Hematopoietic multipotent progenitor cell treated with erythropoietin and hydrocortisone succinate and interleukin-3 and kit ligand, for 4 days (in vitro differentiated cells): ENCODE measurements around the gene ZDHHC12.

ENCODE experiments used
- DNase-seq: peaks from one replicate; pipeline ENCODE4 v3.0.0-alpha.2; 2015

The ZDHHC12 gene, protein sequence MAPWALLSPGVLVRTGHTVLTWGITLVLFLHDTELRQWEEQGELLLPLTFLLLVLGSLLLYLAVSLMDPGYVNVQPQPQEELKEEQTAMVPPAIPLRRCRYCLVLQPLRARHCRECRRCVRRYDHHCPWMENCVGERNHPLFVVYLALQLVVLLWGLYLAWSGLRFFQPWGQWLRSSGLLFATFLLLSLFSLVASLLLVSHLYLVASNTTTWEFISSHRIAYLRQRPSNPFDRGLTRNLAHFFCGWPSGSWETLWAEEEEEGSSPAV

DNA sequence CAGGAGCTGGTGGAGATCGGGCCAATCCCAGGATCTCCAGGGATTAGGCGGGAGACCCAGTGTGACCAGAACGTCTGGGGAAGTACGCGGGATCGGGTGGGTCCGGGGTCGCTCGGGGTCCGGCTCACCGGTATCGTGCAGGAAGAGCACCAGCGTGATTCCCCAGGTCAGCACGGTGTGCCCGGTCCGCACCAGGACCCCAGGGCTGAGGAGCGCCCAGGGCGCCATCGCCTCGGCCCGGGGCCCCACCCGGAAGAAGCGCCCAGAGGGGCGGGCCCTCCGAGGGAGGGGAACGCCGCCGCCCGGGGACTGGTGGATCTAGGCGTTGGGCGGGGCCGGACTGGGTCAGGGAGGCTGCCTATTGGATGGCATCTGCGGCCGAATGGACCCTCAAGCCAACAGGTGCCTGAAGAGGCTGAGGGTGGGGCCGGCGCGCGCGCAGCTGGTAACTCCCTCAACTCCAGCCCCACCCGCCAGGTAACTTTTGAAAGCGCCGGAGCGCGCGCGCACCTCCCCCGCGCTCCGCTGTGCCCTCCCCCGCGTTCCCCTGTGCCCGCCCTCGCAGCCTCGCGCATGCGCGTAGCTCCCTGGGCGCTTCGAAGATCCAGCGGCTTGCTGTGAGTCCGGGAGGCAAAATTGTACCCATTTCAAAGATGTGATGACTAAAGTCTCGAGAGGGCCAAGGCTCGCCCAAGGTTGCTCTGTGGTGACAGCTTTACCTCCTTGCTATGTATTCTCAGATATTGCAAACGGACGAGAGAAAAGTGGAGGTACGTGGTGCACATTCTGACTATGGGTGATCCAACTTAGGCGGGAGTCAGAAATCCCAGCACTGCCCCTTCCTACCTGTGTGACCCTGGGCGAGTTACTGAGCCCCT is at the start of gene ZDHHC12:
Gene ZDHHC12, minus strand, starts transcription at position 262 of the 878 bp plus-strand sequence. Its CDS starts 34 bp downstream, at position 228.
- DNase-seq = peak; percentile 100

DNA sequence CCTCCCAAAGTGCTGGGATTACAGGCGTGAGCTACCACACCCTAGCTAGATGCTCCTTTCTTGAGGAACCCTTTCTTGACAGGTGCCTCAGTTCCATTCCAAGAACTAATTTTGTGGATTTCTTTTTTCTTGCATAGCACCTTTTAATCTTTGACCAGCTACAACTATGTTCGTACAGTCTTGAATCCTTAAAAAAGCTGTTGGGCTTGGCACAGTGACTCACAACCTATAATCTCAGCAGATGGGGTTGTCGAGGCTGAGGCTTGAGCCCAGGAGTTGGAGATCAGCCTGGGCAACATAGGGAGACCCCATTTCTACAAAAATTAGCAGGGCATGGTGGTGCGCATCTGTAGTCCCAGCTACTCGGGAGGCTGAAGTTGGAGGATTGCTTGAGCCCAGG is 49.1 kb upstream of the ZDHHC12 start:
- DNase-seq = no peak

DNA sequence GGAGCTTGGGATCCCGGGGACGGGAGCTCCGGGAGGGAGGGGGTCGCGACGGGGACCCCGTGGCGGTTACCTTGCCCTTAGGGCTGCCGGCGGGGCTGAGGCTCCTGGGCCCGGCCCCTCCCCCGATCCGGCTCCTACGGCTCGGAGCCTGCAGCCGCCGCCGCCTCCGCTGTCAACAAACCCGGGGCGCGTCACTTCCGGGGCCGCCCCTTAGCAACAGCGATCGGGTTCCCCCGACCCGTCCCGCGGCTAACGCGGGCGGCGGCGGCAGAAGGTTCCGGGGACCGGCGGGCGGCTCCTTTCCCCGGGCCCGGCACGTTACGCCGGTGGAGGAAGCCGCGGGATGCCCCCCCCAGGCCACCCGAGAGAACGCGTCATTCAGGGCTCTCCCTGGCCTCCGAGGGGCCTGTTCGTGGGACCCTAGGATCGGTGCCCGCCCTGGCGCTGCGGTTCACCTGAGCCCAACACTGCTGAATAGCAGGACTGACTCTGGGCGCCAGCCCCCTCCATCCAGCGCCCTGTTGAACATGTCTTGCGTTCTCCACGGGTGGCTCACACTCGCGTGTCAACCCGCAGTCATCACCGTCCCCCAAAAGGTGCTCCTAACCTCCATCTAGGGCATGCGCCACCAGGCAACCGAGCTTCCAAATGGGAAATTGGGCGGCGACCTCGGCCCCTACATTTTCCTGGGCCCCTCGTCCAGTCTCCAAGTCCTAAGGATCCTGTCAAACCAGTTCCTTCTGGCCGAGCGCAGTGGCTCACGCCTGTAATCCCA is 48.0 kb upstream of the ZDHHC12 start, which contains the start of gene ZER1:
Gene ZER1, minus strand, starts transcription at position 183 of the 775 bp plus-strand sequence. CDS start 16,362 bp downstream, outside the sequence.
- peak; percentile 96 for DNase-seq

DNA sequence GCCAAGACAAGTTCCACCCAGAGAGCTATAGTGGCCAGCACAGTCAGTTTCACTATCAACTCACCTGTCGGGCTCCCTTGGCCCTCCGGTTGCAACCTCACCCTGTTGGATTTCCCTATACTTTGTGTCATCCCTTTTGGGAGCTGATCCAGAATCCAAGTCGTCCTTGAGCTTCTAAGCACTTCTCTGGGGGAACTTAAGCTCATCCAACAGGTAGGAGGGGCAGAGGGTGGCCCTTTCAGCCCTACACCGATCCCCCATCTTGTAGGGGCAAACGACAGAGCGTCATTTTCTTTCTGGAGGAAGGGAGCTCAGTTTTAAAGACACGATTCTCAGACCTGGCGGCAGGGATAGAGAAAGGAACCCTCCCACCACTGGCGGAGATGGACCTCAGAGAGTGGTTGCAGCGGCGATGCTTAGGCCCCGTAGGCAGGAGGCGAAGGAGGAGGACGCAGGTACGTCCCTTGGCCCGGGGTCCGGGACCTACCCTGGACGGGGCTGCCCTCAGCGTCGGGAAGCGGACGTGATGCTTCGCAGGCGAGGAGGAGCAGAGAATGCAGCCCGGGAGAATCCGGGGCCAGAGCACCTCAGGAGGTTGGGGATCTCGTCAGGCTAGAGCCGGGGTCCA is 47.3 kb upstream of the ZDHHC12 start:
- DNase-seq = peak; percentile 25

DNA sequence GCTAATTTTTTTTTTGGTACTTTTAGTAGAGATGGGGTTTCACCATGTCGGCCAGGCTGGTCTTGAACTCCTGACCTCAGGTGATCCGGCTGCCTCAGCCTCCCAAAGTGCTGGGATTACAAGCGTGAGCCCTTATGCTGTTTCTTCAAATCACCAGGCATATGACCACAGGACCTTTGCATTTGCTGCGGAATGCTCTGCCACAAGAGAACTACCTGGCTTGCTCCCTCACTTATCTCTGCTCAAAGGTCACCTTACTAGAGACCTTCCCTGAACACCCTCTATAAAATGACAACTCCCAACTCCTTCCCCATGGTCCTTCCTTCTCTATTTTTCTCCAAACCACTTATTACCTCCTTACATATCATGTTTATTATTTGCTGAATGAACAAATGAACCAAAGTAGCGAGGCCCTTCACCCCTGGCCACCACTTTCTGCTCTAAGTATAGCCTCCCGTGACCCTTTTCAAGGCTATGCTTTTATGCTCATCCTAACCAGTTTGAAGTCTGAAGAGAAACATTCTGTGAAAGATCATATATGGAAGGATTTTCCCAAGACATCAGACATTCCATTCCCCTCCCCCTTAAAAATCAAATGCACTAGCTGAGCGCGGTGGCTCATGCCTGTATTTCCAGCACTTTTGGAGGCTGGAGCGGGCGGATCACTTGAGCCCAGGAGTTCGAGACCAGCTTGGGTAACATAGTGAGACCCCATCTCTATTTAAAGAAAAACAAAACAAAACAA is 46.5 kb upstream of the ZDHHC12 start:
- no peak for DNase-seq

DNA sequence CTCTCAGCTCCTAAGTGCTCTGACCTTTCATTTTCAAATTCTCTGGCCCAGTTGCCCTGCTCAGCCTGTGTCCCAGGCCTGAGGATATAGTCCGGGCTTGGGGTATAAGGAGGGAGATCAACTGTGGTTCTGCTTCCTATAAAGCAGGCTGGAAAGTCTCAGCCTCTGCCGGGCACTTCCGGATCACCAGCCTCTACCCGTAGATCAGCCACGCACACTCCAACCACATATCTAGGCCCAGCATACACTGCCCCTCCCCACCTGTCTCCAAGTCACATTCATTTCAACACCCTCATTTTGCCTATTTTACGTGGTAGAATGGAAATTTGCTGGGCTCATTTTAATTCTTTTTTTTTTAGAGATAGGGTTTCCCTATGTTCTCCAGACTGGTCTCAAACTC is 44.7 kb upstream of the ZDHHC12 start:
- peak; percentile 41 for DNase-seq

DNA sequence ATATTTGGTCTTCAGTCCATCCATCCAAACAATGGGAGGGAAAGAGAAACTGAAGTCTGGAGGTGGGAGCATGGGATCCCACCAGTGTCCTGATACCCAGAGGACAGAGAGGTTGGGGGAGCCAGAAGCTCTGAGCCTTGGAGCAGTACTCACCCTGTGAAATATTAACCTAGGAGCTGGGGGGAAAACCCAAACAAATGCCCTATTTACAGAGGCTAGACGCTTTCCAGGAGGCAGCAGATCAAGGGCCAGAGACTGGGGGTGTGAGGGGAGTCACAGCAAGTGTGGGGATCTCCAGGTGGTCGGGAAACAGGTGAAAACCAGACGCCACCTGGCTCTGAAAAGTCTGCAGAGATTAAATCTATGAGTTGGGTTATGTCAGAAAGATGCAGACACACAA is 41.6 kb upstream of the ZDHHC12 start:
- no peak for DNase-seq

DNA sequence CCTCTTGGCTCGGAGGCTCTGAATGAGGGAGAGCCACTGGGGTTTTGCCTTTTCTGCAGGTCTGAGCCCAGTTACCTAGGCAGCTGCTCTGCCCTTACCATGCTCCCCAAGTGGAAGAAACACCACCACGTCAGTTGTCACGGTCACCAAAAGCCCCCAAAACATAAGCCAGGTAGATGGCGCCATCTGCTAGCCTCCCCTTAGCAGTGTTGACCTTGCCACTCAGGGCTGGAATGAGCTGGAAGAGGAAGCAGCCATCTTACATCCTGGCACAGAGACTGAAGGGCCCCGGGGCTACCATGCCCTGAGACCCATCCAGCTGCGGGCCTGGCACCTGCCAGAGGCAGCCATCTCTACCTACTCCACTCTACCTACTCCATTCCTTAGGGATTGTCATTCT is 40.4 kb upstream of the ZDHHC12 start:
- peak; percentile 57 for DNase-seq

DNA sequence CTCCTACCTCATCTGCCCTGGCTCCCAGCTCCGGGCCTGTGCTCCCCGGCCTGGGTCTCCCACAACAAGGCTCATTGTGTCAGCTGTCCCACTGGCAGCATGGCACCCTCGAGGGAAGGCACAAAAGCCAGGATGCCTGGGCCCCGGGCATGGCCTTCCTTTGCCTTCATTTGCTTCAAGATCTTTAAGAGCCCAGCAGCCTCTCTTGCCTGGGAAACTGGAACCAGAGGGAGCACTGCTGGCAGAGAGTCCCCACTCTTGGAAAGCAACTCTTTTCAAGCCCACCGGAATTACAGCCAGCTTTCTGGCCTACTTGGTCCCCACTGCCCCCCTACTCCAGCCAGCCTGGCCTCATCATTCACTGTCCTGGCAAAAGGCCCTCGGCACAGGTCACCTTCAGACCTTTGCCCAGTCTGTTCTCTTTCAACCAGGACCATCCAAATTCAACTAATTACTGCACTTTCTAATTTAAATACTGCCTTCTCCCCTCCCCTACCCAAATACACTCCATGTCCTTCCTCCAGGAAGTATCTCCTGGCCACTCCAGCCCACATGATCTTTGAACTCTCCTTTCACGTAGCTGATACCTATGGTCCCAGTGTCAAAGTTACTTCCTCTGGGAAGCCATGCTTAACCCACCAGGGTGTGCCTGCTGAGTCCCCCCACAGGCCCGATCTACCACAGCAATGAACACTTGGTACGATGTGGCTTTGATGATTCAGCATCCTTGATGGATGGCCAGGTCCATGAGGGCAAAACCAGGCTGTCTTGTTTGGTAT is 38.9 kb upstream of the ZDHHC12 start:
- peak; percentile 40 for DNase-seq

DNA sequence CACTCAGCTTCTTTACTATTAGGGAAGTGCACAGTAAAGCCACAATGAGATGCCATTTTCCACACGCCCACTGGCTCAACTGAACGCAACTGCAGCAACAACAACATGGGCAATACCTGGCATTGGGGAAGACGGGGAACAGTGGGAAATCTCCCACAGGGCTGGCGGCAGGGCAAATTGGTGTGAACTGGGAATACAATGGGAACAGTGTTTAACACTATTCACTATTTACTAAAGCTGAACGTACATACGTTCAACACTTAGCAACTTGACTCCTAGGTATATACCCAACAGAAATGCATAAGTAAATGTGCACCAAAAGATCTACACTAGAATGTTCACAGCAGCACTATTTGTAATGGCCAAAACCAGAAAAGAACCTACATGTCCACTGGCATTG is 33.7 kb upstream of the ZDHHC12 start:
- peak; percentile 29 for DNase-seq

DNA sequence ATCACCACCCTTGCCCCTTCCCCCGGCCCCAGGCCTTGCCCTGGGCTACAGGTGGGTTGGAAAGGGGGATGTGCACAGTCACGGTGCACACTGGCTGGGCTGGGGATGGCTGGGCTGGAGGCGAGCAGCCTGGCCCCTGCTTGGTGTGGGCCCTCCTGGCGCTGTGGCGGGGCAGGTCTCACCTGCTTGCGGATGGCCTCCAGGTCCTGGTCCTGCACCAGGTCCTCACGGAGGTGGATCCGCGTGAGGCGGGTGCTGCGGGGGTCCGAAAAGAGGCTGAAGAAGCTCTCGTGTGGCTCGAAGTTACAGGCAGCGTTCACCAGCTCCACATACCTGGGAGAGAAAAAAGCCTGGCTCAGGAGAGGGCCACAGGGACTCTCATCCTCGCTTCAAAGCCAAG is 29.7 kb upstream of the ZDHHC12 start:
- DNase-seq = no peak

DNA sequence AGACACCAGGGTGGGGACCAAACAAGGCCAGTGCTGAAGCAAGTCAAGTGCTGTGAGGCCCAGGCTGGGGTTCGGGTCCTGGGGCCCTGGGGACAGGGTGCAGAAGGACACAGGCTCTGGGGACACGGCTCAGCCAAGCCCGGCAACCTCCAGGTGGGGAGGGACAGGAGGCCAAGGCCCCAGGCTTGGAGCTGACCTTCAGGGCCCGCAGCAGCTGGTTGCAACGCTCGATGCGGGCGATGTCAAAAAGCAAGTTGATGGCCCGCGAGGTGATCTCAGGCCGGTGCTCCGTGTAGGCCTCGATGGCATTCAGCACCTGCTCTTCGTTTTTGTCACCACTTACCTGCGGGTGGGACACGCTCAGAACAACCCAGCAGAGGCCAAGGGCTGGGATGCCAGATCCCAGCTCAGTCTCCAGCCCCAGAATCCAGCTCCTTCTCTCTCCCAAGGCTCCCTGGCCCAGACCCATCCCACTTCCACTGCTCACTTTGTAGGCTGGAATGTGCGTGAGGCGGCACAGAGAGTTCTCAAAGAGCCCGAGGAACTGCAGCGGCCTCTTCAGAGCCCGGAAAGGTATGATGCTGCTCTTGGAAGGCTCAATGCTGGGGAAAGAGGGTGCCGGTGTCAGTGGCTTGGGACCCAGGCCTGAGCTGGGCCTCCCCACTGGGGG is 27.1 kb upstream of the ZDHHC12 start:
- no peak for DNase-seq

DNA sequence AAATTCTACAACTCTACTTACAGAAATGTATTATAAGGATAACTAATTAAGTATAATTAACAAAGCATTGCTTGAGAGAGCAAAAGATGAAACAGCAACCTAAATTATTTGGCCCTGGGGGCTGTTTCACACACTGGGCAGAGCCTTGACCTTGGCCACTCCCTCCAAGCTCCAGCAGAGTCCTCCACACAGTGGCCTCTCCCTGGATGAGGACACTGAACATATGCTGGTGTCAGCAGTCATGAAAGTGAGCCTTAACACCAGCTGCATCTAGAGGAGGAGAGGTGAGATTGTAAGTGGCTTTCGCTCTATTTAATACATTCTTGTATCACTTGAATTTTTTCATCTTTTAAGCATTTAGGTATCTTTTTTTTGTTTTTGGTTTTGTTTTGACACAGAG is 23.3 kb upstream of the ZDHHC12 start:
- no peak for DNase-seq

DNA sequence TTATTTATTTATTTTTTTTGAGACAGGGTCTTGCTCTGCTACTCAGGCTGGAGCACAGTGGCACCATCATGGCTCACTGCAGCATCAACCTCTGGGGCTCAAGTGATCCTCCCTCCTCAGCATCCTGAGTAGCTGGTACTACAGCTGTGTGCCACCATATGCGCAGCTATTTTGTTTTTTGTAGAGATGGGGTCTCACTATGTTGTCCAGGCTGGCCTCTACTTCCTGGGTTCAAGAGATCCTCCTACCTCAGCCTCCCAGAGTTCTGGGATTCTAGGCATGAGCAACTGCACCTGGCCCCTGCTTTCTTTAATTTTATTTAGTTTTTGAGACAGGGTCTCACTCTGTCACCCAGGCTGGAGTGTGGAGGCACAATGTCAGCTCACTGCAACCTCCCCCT is 19.5 kb upstream of the ZDHHC12 start:
- DNase-seq = no peak

DNA sequence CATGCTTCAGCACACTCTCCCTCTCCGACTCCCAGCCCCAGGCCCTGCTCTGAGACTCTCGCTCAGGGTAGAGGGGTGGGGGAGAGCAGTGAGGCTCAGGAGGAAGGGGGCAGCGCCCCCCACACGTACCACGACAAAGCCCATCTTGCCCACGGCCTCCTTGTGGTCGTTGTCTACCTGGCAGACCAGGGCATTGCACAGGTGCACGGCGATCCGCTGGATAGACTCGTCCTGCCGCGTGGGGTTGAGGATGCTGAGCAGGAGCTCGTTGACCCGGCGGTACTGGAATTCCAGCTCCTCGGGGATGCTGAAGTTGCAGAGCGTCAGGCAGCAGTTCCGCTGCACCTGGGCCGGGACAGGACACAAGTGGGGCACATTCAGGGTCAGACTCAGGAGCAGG is 18.5 kb upstream of the ZDHHC12 start:
- no peak for DNase-seq

DNA sequence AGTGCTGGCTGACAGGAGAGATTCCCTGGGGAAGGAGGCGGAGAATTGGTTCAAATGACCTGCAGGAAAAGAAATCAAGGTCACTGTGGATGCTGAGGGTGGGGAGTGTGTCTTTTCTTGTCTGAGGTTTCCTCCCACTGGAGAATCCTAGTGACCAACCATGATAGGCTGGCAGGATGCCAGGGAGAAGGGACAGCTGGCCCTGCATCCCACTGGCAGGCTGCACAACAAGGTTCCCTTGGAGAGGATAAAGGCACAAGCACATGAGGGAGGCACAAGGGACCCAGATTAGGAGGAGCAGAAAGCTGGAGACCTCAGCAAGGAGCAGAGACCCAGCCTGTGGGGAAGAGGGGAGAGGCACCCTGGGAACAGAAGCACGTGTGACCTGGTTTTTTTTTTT is 11.4 kb upstream of the ZDHHC12 start:
- no peak for DNase-seq

DNA sequence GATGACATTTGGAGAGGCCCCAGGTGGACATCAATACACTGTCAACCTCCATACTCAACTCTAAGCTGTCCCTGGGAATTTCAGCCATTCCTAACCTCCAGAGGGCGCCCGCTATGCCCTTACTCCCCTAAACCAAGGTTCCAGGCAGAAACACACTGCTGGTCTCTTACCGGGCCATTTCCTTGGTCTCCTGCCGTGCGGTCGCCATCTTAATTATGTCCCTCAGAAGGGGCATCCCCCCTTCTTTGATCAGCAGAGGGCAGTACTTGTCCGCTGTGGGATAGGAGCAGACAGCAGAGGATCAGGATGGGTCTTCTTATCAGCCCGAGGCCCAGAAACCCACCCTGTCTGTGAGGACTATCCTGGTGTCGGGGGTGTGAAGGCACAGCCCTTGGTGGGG is 9.3 kb upstream of the ZDHHC12 start:
- peak; percentile 90 for DNase-seq

DNA sequence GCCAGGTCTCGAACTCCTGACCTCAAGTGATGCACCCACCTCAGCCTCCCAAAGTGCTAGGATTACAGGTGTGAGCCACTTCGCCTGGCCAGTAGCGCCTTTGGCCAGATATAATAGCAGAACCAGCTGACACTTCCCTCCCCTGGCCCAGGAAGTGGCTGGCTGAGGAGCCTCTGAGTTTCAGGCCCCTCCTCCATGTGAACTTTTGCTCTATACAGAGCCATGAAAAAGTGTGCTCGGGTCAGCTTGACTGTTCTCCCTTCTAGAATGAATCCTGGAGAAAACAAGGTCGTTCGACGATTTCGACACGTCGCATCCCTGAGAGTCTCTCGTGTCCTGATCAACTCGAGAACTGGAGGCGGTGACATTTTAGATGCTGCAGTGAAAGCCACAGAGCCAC is 8.6 kb upstream of the ZDHHC12 start:
- no peak for DNase-seq

DNA sequence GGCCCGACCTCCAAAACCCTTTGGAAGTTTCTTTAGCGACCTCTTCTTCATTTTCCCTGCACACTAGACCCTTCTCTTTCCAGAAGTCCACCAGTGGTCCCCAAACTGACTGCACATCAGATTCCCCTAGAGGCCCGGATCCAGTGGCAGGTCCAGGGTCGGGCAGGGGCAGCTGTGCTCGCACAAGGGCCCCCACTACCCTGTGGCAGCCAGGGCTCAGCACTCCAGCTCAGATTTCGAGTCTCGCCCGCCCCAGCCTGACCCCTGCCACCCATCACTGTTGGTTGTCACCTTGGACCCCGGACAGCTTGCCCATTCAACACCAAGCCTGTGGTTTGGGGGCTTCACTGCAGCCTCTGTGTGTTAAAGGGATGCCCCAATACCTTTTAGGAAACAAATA is 7.8 kb upstream of the ZDHHC12 start:
- no peak for DNase-seq

DNA sequence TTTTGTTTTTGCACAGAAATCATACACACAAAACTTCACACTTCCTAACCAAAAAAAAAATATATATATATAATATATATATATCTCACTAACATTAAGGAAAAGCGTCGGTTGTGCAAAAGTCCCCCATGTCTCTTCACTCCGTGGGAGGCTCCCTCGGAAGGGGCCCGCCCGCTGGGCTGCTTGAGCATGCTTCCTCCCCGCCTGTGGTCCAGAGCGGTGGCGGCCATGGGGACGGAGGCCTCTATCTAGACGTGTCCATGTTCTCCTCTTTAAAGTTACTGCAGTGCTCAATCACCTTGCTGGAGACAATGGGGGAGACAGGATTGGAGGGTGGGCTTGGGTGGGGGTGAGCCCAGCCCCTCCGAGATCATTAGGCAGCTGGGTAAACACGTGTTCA is 7.2 kb upstream of the ZDHHC12 start:
- no peak for DNase-seq
